ENCODE measurements around the gene ENKUR.

DNA sequence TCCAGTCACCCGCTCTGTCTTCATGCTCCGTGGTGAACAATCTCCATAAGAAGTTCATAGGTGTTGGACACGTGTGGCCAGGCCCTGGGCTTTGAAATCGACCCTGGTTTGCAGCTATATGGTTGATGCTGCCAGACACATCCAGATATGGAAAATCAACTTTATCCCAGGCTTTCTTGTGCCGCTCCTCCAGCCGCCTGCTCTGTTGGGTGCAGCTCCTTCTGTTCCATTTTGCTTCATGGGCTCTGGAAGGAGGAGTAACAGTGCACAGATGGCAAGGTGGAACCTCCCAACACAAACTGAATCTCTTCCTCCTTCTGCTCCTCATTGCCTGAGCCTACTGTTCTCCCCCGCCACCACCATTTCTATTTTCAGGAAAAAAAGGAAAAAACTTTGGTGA is 45.2 kb upstream of the ENKUR start:
- TF ChIP-seq, protein P1, sequence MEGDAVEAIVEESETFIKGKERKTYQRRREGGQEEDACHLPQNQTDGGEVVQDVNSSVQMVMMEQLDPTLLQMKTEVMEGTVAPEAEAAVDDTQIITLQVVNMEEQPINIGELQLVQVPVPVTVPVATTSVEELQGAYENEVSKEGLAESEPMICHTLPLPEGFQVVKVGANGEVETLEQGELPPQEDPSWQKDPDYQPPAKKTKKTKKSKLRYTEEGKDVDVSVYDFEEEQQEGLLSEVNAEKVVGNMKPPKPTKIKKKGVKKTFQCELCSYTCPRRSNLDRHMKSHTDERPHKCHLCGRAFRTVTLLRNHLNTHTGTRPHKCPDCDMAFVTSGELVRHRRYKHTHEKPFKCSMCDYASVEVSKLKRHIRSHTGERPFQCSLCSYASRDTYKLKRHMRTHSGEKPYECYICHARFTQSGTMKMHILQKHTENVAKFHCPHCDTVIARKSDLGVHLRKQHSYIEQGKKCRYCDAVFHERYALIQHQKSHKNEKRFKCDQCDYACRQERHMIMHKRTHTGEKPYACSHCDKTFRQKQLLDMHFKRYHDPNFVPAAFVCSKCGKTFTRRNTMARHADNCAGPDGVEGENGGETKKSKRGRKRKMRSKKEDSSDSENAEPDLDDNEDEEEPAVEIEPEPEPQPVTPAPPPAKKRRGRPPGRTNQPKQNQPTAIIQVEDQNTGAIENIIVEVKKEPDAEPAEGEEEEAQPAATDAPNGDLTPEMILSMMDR (IDR thresholded peaks at IDR 0.05; ENCODE audit: poor library complexity): no peak
- TF ChIP-seq EZH2phosphoT487 (IDR thresholded peaks at IDR 0.05; ENCODE audit: low read depth, severe bottlenecking, unreplicated experiment): no peak

Measured in hepatocyte (in vitro differentiated cells).